Activated CD8-positive, alpha-beta T cell treated with anti-CD3 and anti-CD28 coated beads for 36 hours (primary cell): ENCODE results near the gene AP1AR. TPM values are rescaled to one million over a fixed set of nuclear protein-coding genes. Genes with fewer than 3 reads are reported as not detected.

Experiments used
- ATAC-seq: fragments of 200-7000 bp; cut with Tn5 transposase; one replicate; pipeline ENCODE4 v1.10.0; 2021; ENCODE audit warnings: mild to moderate bottlenecking, moderate library complexity
- CTCF ChIA-PET: fragments of 350-600 bp; sonication (Branson Sonifier 250); formaldehyde crosslinking; loops from one replicate; lab custom pipeline; 2021; ENCODE audit warnings: antibody characterized with exemption; lab: Charles Lee
- POLR2A ChIA-PET: fragments of 350-600 bp; sonication (Branson Sonifier 250); formaldehyde crosslinking; loops from one replicate; lab custom pipeline; 2021; ENCODE audit warnings: antibody characterized with exemption; lab: Charles Lee
- DNase-seq: peaks from one replicate; pipeline ENCODE4 v3.0.0-alpha.2; 2020
- H3K27ac Mint-ChIP-seq: one replicate; pipeline ENCODE4 v1.8.0; 2021; ENCODE audit warnings: mild to moderate bottlenecking, mixed read lengths
- H3K27me3 Mint-ChIP-seq: one replicate; pipeline ENCODE4 v1.8.0; 2021; ENCODE audit warnings: mixed read lengths
- H3K36me3 Mint-ChIP-seq: one replicate; pipeline ENCODE4 v1.8.0; 2021; ENCODE audit warnings: low read depth, mixed read lengths
- H3K4me1 Mint-ChIP-seq: one replicate; pipeline ENCODE4 v1.8.0; 2021; ENCODE audit warnings: low read depth, mixed read lengths
- H3K4me3 Mint-ChIP-seq: one replicate; pipeline ENCODE4 v1.8.0; 2021; ENCODE audit warnings: mild to moderate bottlenecking, moderate library complexity, mixed read lengths
- H3K9me3 Mint-ChIP-seq: one replicate; pipeline ENCODE4 v1.8.0; 2021; ENCODE audit warnings: mixed read lengths
- CTCF ChIP-seq: fragments of 200-600 bp; IDR thresholded peaks from one replicate; pipeline ENCODE4 v1.8.0; 2022; ENCODE audit warnings: antibody characterized with exemption, mild to moderate bottlenecking
- intact Hi-C: fragments of 100-400 bp; cut with micrococcal nuclease; formaldehyde crosslinking; loops from one replicate; pipeline ENCODE4 v1.10.0; 2022
- total RNA-seq, 2 experiments: library from RNA; stranded (reverse); gene quantifications; one replicate each; pipeline ENCODE4 v1.2.3, GENCODE V29; 2021

Gene AP1AR
- total RNA-seq, 2 experiments from 2014 or later, result 15.5 to 17.7 TPM

GRCh38 chr4:112282860-112283667 is 51.5 kb downstream of the AP1AR start:
- ATAC-seq (no peak), DNase-seq (no peak)
- Mint-ChIP-seq H3K36me3 (peaks cover 44% of the 10 kb centered on the region), H3K27ac (peak overlapping the region; percentile 26), H3K4me3 (peak overlapping the region; percentile 94), H3K4me1 (peaks cover 70% of the 10 kb centered on the region), H3K27me3 (no peaks in the 10 kb centered on the region), H3K9me3 (peaks cover 9% of the 10 kb centered on the region)
- POLR2A ChIA-PET, result interaction anchor here (2.9 to 4.6 kb wide), 2 partner anchors 8 to 12 kb away, joined by 9 to 28 read pairs; no protein-coding TSS in a partner anchor
- TF ChIP-seq CTCF, result no peak
- CTCF ChIA-PET, result interaction anchor here (1.2 to 1.9 kb wide), 2 partner anchors 16 to 38 kb away, joined by 4 to 5 read pairs; no protein-coding TSS in a partner anchor
- intact Hi-C loops, result no loop called here

GRCh38 chr4:112284166-112284565 is 52.6 kb downstream of the AP1AR start:
- Mint-ChIP-seq H3K36me3 (peaks cover 36% of the 10 kb centered on the region), H3K4me1 (peaks cover 72% of the 10 kb centered on the region), H3K9me3 (peaks cover 9% of the 10 kb centered on the region), H3K27me3 (no peaks in the 10 kb centered on the region), H3K27ac (peak overlapping the region; percentile 96), H3K4me3 (peak overlapping the region; percentile 94)
- ATAC-seq, result no peak
- CTCF ChIA-PET, result interaction anchor here (1.1 to 1.9 kb wide), 3 partner anchors 15 to 37 kb away, joined by 3 to 5 read pairs (median 4); no protein-coding TSS in a partner anchor
- POLR2A ChIA-PET, result interaction anchor here (2.9 to 4.6 kb wide), 2 partner anchors 9 to 13 kb away, joined by 9 to 28 read pairs; no protein-coding TSS in a partner anchor
- intact Hi-C loops, result no loop called here
- DNase-seq, result peak; percentile 24
- TF ChIP-seq CTCF, result no peak

GRCh38 chr4:112284662-112285411 is 53.2 kb downstream of the AP1AR start:
- intact Hi-C loops, result loop anchor here (5.0 kb wide), 2 partner anchors 53 to 138 kb away; partner anchors contain the start of genes AP1AR and FAM241A
- DNase-seq (peak; percentile 32), ATAC-seq (no peak)
- ChIA-PET POLR2A (interaction anchor here (1.1 to 4.6 kb wide), 10 partner anchors 10 to 236 kb away, joined by 3 to 28 read pairs (median 8); partner anchors contain the start of gene ALPK1), CTCF (interaction anchor here (1.1 to 2.9 kb wide), 4 partner anchors 18 to 186 kb away, joined by 3 to 13 read pairs (median 4); no protein-coding TSS in a partner anchor)
- Mint-ChIP-seq H3K4me3 (peak overlapping the region; percentile 94), H3K36me3 (peaks cover 40% of the 10 kb centered on the region), H3K27ac (peak overlapping the region; percentile 96), H3K27me3 (no peaks in the 10 kb centered on the region), H3K9me3 (peaks cover 9% of the 10 kb centered on the region), H3K4me1 (peaks cover 74% of the 10 kb centered on the region)
- TF ChIP-seq CTCF, result no peak

GRCh38 chr4:112287258-112287989 is 55.8 kb downstream of the AP1AR start:
- Mint-ChIP-seq H3K9me3 (peaks cover 1% of the 10 kb centered on the region), H3K4me3 (peak overlapping the region; percentile 94), H3K4me1 (peaks cover 56% of the 10 kb centered on the region), H3K27ac (peak overlapping the region; percentile 96), H3K36me3 (peaks cover 28% of the 10 kb centered on the region), H3K27me3 (no peaks in the 10 kb centered on the region)
- no peak for TF ChIP-seq CTCF
- ATAC-seq (no peak), DNase-seq (peak; percentile 31)
- ChIA-PET POLR2A (interaction anchor here (0.6 to 4.6 kb wide), 9 partner anchors 9 to 365 kb away, joined by 3 to 28 read pairs (median 6); partner anchors contain the start of gene ALPK1), CTCF (interaction anchor here (1.0 to 3.0 kb wide), 5 partner anchors 33 to 189 kb away, joined by 3 to 13 read pairs (median 7); no protein-coding TSS in a partner anchor)
- intact Hi-C loops, result loop anchor here (5.0 kb wide), 2 partner anchors 55 to 140 kb away; partner anchors contain the start of genes AP1AR and FAM241A
